Measurements from ENCODE around the gene TMEM203. TPM values are rescaled to one million over a fixed set of nuclear protein-coding genes. Genes with fewer than 3 reads are reported as not detected.
"Not testable (repeated sequence)": the region's sequence is repeated elsewhere in the genome, so short reads cannot be mapped to it uniquely, and the experiment has no call there.

Gene TMEM203
- total RNA-seq, 1 experiment from 2014 or later: 65.8 TPM

DNA sequence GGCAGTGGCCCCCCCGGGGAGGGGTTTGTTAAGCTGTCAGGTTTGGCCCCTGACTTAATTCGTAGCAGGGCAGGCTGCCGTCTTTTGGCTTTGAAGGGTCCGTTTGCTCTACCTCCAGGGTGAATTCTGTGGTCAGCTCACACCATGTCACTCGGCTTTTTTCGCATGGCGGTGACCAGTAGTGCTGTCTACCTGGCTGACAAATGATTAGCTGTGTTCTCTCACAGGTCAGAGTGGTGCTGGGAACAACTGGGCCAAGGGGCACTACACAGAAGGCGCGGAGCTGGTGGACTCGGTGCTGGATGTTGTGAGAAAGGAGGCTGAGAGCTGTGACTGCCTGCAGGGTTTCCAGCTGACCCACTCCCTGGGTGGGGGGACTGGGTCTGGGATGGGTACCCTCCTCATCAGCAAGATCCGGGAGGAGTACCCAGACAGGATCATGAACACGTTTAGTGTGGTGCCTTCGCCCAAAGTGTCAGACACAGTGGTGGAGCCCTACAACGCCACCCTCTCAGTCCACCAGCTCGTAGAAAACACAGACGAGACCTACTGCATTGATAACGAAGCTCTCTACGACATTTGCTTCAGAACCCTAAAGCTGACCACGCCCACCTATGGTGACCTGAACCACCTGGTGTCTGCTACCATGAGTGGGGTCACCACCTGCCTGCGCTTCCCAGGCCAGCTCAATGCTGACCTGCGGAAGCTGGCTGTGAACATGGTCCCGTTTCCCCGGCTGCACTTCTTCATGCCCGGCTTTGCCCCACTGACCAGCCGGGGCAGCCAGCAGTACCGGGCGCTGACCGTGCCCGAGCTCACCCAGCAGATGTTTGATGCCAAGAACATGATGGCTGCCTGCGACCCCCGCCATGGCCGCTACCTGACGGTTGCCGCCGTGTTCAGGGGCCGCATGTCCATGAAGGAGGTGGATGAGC is 37.1 kb upstream of the TMEM203 start:
- no peak for DNase-seq (ENCODE audit: low read depth)

DNA sequence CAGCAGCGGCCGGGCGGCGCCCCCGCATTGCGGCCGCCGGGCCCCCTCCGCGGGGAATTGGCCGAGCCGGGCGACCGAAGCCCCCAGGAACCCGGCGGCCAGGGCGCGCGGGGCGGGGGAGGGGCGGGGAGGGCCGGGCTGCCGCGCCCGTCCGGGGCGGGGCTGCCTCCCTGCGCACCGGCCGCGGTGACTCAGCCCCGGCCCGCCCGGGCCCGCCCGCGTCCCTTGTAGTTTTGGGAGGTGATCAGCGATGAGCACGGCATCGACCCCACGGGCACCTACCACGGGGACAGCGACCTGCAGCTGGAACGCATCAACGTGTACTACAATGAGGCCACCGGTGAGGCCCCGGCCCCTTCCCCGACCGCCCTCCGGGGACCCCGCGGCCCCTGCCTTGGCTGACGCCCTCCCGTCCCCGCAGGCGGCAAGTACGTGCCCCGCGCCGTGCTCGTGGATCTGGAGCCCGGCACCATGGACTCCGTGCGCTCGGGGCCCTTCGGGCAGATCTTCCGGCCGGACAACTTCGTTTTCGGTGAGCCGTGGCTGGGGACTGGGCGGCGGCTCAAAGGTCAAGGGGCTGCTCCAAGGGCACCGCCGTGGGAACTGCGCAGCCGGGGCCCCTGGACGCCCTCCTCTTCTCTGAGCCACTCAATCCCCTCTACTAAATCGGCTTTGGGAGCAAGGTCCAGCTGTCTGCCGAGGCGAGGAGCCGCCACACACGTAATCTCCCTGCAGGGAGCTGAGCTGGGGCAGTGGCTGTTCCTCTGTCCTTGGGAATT is 36.2 kb upstream of the TMEM203 start:
- DNase-seq (ENCODE audit: low read depth): no peak

DNA sequence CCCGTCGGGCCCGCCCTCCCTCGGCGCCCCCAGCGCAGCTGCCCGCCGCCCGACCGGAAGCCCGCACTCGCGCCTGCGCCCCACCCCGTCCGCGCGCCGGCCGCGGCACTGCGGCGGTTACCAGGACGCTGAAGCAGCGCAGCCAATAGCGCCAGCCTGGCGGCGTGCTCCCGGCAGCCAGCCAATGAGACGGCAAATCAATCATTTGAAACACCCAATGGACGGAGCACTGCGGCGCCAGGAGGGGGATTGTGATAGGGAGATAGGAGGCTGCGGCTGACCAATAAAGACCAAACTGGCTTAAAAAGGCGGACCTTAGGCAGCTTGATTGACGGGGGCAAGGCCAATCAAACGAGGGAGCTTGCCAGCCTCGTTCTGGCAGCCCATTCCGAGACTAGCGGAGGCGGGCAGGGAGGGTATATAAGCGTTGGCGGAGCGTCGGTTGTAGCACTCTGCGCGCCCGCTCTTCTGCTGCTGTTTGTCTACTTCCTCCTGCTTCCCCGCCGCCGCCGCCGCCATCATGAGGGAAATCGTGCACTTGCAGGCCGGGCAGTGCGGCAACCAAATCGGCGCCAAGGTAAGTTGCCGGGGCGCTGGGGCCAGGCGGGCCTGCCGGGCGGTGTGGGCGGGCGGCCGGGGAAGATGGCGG is 35.5 kb upstream of the TMEM203 start, which contains the start of gene TUBB4B:
Gene TUBB4B, plus strand, starts transcription at position 447 of the 649 bp plus-strand sequence. Its CDS starts 74 bp downstream, at position 521.
- peak; percentile 100 for DNase-seq (ENCODE audit: low read depth)

DNA sequence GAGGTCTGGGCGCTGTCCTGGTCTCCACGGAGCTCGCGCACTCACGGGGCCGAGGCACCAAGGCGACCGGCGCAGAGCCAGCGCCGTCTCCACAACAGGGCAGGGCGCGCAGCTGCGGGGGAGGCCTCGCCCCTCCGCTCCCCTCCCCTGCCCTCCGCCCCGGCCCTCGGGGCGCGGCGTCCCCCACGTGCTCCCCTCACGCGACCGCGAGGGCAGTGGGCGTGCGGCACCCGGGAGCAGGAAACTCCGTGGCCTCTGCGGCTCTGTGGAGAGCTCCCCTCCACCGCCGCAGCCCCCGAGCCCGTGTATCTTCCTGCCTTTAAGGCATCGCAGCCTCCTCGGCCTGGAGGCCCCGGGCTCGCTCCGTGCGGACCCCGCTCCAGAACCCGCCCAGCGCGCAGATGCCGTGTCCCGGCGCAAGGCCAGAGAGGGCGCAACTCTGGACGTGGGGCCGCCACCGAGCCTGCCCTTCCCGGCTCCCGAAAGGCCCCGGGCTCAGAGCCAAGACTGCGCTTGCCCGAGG is 34.9 kb upstream of the TMEM203 start:
- peak; percentile 60 for DNase-seq (ENCODE audit: low read depth)

DNA sequence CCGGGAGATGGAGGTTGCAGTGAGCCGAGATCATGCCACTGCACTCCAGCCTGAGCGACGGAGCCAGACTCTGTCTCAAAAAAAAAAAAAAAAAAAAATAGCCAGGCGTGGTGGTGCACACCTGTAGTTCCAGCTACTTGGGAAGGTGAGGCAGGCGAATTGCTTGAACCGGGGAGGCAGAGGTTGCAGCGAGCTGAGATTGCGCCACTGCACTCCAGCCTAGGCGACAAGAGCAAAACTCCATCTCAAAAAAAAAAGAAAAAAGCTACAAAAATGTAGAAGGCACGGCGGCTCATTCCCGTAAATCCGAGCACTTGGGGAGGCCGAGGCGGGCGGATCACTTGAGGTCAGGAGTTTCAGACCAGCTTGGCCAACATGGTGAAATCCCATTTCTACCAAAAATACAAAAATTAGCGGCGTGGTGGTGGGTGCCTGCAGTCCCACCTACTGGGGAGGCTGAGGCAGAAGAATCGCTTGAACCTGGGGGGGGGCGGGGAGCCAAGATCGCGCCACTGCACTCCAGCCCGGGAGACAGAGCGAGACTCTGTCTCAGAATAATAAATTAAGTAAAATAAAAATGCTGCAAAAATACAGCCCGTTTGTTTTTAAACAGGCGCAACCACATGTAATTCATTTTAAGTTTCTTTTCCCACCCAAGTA is 34.2 kb upstream of the TMEM203 start:
- not testable (repeated sequence) for DNase-seq (ENCODE audit: low read depth)

DNA sequence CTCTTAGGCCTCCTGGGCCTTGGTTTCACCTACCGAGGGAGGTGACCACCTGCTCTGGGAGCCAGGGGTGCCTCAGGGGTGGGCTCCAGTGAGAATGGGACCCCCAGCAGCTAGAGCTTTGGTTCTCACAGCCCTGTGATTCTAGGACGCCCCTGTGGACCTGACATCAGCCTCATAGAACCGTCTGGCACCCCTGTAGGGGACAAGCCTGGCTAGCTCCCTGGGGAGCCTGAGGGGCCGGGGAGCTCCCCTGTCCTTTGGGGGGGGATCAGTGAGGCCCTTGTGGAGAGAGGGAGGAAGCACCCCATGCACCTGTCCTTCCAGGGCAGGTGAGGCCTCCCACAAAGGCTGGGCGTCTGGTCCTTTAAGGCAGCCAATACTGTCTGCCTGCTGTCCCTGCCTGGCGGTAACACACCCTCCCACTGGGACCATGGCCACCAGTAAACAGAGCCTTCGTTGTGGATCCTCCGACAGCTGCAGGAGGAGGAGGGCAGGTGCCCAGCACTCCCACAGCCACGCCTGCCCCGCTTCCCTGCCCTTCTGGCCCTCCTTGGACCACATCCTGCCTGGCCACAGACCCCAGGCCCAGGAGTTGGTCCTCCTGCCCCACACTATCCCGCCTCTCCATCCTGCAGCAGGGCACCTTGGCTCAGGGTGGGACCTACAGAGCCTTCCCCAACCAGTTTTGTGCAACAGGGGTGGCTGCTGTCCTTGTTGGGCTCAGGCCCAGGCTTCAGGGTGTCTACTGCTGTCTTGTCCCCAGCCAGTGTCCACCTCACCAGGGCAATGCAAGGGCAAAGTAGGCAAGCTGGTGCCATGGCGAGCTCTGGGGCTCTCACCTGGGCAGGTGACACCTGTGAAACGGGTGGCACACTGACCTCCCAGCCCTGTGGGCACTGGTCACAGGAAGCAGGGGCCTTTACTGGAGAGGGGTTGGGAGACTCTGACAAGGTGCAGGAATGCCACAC is 32.6 kb upstream of the TMEM203 start:
- DNase-seq (ENCODE audit: low read depth): no peak

DNA sequence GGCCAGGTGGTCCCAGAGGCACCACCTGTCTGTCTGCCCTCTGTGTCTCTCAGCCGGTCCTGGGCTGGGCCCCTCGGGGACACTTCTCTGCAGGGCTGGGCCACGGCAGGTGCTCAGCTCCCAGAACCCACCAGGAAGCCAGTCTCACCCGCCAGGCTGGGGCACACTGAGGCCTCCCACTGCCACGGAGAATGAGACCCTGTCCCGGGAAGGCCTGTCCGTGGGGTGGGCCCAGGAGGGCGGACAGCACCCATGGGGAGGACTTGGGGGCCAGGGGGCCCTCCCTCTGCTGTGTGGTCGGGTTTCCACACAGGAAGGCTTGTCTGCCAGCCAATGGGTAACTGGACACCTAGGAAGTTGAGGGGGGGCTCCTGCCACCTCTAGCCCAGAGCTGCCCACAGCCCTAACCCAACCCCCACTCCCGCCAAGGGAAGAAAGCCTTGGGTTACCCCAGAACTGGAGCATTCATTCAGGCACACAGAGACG is 31.5 kb upstream of the TMEM203 start:
- DNase-seq (ENCODE audit: low read depth): no peak

DNA sequence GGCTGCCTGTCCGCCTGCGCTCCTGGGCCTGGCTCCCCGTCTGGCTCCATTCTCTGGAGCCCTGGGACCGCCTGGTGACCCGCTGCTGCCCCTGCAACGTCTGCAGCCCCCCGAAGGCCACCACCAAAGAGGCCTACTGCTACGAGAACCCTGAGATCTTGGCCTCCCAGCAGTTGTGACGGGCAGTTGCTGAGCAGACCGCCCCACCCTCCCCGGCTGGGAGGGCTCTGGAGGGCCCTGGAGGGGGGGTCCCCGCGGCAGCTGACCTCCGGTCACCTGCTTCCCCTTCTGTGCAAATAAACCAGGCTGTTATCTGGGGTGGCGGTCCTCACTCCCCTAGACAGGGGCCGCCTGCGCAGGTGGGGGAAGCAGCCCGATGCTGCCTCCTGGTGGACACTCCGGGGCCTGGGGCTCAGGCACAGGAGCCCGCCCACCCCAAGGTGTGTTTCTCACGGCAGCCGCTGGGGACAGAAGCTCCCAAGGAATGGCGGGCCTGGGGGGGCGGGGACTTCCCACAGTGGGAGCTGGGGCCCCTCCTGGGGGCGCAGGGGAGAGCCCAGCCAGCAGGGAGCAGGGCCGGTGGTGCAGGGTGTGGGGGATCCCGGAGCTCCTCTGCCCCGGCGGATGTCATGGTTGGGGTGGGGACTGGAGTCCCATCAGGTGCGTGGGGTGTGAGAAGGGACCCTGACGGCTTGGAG is 30.9 kb upstream of the TMEM203 start:
- DNase-seq (ENCODE audit: low read depth): peak; percentile 72

DNA sequence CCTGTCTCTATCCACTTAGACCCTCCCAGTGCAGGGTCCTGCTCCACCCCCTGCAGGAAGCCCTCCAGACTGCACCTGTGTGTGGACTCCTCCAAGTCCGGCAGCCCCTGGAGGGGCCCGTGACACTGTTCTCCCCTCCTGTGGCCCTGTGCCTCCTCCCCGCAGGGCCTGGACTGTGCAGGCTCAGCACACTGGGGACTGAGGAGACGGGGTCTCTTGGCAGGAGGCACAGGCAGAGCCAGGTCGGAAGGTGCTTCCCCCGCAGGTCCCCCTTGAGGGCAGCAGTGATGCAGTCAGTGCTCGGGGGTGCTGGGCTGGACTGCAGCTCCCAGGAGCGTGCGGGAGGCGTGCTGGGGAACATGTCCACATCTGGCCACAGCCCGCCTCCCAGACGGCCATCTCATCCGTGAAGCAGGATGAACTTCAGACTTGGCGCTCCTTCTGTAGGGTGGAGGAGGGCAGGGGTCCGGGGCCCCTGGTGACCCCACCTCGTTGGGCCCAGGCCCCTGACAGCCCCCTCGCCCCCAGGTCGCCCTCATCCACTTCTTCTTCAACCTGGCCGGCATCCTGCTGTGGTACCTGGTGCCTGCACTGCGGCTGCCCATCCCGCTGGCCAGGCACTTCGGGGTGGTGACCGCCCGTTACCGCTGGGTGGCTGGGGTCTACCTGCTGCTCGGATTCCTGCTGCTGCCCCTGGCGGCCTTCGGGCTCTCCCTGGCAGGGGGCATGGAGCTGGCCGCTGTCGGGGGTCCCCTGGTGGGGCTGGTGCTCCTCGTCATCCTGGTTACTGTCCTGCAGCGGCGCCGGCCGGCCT is 30.2 kb upstream of the TMEM203 start:
- no peak for DNase-seq (ENCODE audit: low read depth)

DNA sequence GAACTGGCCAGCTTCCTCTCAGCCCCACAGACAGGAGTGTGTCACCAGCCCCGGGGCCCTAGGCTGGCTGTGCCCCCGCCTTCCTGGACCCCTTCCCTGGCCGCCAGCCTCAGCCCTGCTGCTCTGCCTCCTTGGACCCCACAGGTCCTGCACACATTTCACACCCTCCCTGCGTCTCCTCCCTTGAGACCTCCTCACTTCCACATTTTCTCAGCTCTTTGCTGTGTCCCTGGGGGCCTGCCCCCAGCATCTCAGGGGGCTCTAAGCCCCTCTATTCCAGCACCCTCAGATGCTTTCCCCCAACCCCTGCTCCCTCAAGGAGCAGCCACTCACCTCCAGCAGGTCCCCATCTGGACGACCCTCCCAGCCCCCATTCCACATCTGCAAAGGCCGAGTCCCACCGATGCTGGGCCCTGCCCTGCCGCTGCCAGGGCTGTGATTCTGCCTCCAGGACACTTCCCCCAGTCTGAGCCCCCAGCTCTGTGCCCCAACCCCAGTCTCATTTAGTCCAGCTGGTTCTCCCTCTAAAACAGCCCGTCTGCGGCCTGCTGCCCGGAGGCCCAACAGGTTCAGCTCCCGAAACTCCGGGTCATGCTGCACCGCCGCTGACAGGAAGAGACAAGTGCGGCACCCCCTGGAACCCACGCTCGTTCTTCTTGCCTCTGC is 29.4 kb upstream of the TMEM203 start:
- DNase-seq (ENCODE audit: low read depth): no peak

DNA sequence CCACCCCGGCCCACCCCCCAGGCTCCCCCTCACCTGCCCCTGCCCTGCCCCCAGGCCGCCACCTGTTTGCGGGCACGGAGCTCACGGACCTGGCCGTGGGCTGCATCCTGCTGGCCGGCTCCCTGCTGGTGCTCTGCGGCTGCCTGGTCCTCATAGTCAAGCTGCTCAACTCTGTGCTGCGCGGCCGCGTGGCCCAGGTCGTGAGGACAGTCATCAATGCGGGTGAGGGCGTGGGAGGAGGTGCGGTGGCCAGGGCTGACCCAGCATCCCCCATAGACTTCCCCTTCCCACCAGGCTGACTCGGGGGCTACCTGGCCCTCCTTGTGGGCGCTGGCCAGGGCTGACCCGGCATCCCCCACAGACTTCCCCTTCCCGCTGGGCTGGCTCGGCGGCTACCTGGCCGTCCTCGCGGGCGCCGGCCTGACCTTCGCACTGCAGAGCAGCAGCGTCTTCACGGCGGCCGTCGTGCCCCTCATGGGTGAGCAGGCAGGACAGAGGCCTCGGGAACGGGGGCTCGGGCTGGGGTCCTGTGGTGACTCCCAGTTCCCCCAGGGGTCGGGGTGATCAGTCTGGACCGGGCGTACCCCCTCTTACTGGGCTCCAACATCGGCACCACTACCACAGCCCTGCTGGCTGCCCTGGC is 28.7 kb upstream of the TMEM203 start:
- no peak for DNase-seq (ENCODE audit: low read depth)

DNA sequence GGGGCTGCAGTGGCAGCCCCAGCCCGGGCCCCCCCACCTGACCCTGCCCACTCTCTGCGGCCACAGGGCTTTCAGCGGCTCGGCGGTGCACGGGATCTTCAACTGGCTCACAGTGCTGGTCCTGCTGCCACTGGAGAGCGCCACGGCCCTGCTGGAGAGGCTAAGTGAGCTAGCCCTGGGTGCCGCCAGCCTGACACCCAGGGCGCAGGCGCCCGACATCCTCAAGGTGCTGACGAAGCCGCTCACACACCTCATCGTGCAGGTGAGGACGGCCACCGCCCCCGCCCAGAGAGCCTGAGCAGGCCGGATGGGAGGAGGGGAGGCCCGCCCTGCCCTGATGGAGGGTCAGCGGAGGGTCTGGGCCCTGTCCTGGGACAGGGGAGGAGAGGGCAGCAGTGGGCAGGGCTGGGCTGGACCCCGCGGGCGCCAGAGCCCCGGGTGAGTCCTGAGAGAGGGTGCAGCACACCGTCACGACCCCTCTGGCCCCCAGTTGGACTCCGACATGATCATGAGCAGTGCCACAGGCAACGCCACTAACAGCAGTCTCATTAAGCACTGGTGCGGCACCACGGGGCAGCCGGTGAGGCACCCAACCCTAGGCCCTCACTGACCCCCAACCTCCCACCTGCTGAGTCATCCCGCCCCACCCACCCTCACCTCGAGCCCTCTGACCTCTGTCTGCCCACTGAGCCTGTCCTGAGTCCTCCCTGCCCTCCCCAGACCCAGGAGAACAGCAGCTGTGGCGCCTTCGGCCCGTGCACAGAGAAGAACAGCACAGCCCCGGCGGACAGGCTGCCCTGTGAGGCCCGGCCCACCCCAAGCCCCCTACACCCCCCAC is 27.9 kb upstream of the TMEM203 start:
- DNase-seq (ENCODE audit: low read depth): no peak

DNA sequence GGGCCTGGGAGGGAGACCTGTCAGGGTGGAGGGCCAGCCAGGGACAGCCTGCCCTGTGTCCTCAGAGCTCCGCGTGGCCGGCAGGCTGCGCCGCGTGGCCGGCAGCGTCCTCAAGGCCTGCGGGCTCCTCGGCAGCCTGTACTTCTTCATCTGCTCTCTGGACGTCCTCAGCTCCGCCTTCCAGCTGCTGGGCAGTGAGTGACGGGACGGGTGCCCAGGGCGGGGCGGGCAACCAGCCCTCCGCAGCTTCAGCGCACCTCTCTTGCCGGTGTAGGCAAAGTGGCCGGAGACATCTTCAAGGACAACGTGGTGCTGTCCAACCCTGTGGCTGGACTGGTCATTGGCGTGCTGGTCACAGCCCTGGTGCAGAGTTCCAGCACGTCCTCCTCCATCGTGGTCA is 27.1 kb upstream of the TMEM203 start:
- DNase-seq (ENCODE audit: low read depth): no peak

DNA sequence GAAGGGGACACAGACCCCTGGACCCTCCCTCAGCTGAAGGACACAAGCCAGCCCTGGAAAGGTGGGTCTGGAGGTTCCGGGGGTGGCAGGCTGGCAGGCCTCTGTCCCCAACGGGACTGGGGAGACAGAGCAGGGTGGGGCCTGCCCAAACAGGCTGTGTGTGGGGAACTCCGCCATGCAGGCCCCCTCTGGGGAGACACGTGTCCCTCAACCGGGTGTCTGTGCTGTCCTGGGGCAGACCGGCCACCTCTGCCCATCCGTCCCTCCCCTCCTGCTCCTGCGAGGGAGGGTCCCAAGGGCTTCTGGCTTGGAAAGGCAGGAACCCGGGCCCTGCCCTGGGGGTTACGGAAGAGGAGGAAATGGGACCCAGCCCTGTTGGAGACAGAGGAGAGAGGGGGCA is 26.7 kb upstream of the TMEM203 start:
- DNase-seq (ENCODE audit: low read depth): no peak

DNA sequence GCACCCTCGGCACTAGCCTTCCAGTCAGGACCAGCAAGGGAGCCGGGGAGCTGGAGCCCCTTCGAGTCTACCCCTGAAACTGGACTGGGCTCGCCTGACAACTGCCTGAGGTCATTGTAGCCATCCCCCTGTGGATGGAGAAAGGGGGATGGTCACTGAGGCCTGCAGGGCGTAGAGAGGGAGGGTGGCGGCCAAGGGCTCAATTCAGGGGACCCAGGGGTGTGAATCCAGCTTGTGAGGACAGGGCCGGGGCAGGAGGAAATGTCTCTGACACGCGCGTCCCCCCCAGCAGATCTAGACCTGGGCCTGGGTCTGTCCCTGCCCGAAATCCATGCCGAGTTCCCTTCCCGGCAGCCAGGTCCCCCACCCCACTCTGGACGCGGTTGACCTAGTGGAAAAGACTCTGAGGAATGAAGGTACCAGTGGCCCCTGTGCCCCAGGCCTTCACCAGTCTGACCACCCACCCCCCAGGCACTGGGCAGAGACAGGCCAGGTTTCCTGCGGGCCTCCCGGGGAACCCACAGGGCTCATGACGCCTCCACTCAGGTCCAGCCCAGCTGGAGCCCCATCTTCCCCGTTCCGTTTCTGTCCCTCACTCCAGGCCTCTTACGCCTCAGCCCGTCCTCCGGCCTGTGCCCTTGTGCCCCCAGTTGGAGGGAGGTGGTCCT is 26.1 kb upstream of the TMEM203 start:
- DNase-seq (ENCODE audit: low read depth): no peak
